Erythroblast (primary cell): ENCODE measurements around the gene TPT1.
"Not testable (repeated sequence)": the region's sequence is repeated elsewhere in the genome, so short reads cannot be mapped to it uniquely, and the experiment has no call there.

Experiments used
- GATA1 ChIP-seq: IDR thresholded peaks from 2 replicates; pipeline ENCODE4 v1.6.1; 2011; ENCODE audit warnings: low read depth, mild to moderate bottlenecking, control low read depth, low read length, moderate library complexity
- POLR2A ChIP-seq: IDR thresholded peaks from 2 replicates; pipeline ENCODE4 v1.6.1; 2011; ENCODE audit warnings: mild to moderate bottlenecking, low read length

GRCh38 chr13:45342668-45343067 lies 1.7 kb upstream of the TPT1 start:
- not testable (repeated sequence) for TF ChIP-seq POLR2A, GATA1
